ENCODE measurements around the gene TXNRD1. TPM values are rescaled to one million over a fixed set of nuclear protein-coding genes. Genes with fewer than 3 reads are reported as not detected.

Gene TXNRD1
- total and polyA plus RNA-seq, 10 donors, result 13.7 to 107 (median 56.8) TPM

- Histone ChIP-seq H3K9me3 (peaks cover 0 to 15% (median 12%) of the 10 kb centered on the region in 8 donors), H3K4me3 (no peak overlapping the region), H3K27me3 (replicated peaks in 1 of 7) (no peaks in the 10 kb centered on the region), H3K36me3 (no peaks in the 10 kb centered on the region), H3K27ac (no peak overlapping the region), H3K4me1 (no peaks in the 10 kb centered on the region)
- 90 to 100% (median 95%) methylated on average over 3 of the region's 3 CpGs for WGBS, 5 donors
- no peak for DNase-seq
- TF ChIP-seq CTCF (IDR thresholded peaks at IDR 0.05 in 8 of 11, conservative IDR thresholded peaks at IDR 0.05 in 3 of 11), result no peak
- no peak for TF ChIP-seq POLR2A (IDR thresholded peaks at IDR 0.05)
- TF ChIP-seq POLR2AphosphoS5 (IDR thresholded peaks at IDR 0.05), result no peak
- intact Hi-C loops (cut with DNase I; ENCODE audit: low total_unique reads), result no loop called here
These were observed 27.0 kb upstream of the TXNRD1 start for GRCh38 chr12:104188534-104188933.

GRCh38 chr12:104189915-104190555 lies 25.5 kb upstream of the TXNRD1 start:
- TF ChIP-seq CTCF (IDR thresholded peaks at IDR 0.05 in 8 of 11, conservative IDR thresholded peaks at IDR 0.05 in 3 of 11) (no peak), POLR2AphosphoS5 (IDR thresholded peaks at IDR 0.05) (no peak), POLR2A (IDR thresholded peaks at IDR 0.05) (no peak)
- H3K4me3 ChIP-seq, result no peak overlapping the region
- H3K36me3 ChIP-seq, result no peaks in the 10 kb centered on the region
- H3K9me3 ChIP-seq, result peaks cover 0 to 4% (median 0%) of the 10 kb centered on the region in 8 donors
- no peak for DNase-seq
- 86 to 98% (median 90%) methylated on average over 2 of the region's 2 CpGs for WGBS, 5 donors
- H3K27ac ChIP-seq, result no peak overlapping the region
- intact Hi-C loops (cut with DNase I; ENCODE audit: low total_unique reads), result no loop called here
- H3K4me1 ChIP-seq, result no peaks in the 10 kb centered on the region
- H3K27me3 ChIP-seq (replicated peaks in 1 of 7), result no peaks in the 10 kb centered on the region

- TF ChIP-seq POLR2AphosphoS5 (IDR thresholded peaks at IDR 0.05), result no peak
- TF ChIP-seq POLR2A (IDR thresholded peaks at IDR 0.05), result no peak
- no peak for TF ChIP-seq CTCF (IDR thresholded peaks at IDR 0.05 in 8 of 11, conservative IDR thresholded peaks at IDR 0.05 in 3 of 11)
- Histone ChIP-seq H3K27ac (no peak overlapping the region), H3K4me1 (no peaks in the 10 kb centered on the region), H3K27me3 (replicated peaks in 1 of 7) (no peaks in the 10 kb centered on the region), H3K36me3 (no peaks in the 10 kb centered on the region), H3K9me3 (peaks cover 0 to 4% (median 0%) of the 10 kb centered on the region in 8 donors), H3K4me3 (no peak overlapping the region)
- 92 to 97% (median 92%) methylated on average over 3 of the region's 3 CpGs for WGBS, 5 donors
- intact Hi-C loops (cut with DNase I; ENCODE audit: low total_unique reads), result no loop called here
- no peak for DNase-seq
These were observed 24.9 kb upstream of the TXNRD1 start for GRCh38 chr12:104190641-104191176.

- Histone ChIP-seq H3K4me3 (no peak overlapping the region), H3K27ac (no peak overlapping the region), H3K36me3 (no peaks in the 10 kb centered on the region), H3K9me3 (peaks cover 0 to 13% (median 10%) of the 10 kb centered on the region in 8 donors), H3K4me1 (peaks cover 0 to 3% (median 0%) of the 10 kb centered on the region in 6 donors), H3K27me3 (replicated peaks in 1 of 7) (peaks cover 0 to 8% (median 0%) of the 10 kb centered on the region in 7 donors)
- DNase-seq, result no peak
- intact Hi-C loops (cut with DNase I; ENCODE audit: low total_unique reads), result no loop called here
- 65 to 91% (median 73%) methylated on average over 2 of the region's 2 CpGs for WGBS, 5 donors
- TF ChIP-seq CTCF (IDR thresholded peaks at IDR 0.05 in 8 of 11, conservative IDR thresholded peaks at IDR 0.05 in 3 of 11) (no peak), POLR2A (IDR thresholded peaks at IDR 0.05) (no peak), POLR2AphosphoS5 (IDR thresholded peaks at IDR 0.05) (no peak)
These were observed 18.3 kb upstream of the TXNRD1 start for GRCh38 chr12:104197264-104197663.

Measured in spleen (tissue), 11 donors.